SH-SY5Y (cell line): ENCODE data around the gene SF3A2.

ENCODE experiments used
- GATA2 ChIP-seq: IDR thresholded peaks from 2 replicates; pipeline ENCODE4 v1.6.1; 2011; ENCODE audit warnings: mild to moderate bottlenecking, low read depth, low read length
- GATA3 ChIP-seq: IDR thresholded peaks from 2 replicates; pipeline ENCODE4 v1.6.1; 2011; ENCODE audit warnings: low read depth, mild to moderate bottlenecking, low read length, moderate library complexity

- TF ChIP-seq GATA3 (no peak), GATA2 (no peak)
Measured at GRCh38 chr19:2216361-2217225, 20.0 kb upstream of the SF3A2 start.
